Stimulated activated naive CD8-positive, alpha-beta T cell treated with anti-CD3 and anti-CD28 coated beads, Interleukin-15, Interleukin-2, amounts not matched to agents 100 ng/mL and 50 ng/mL, for 24 hours (primary cell): ENCODE measurements around the gene CALHM4.
A peak's percentile ranks its signal among the peaks of the same experiment; 100 is the strongest.
"Not testable (repeated sequence)": the region's sequence is repeated elsewhere in the genome, so short reads cannot be mapped to it uniquely, and the experiment has no call there.

Source experiments
- H3K27ac Mint-ChIP-seq: one replicate; pipeline ENCODE4 v1.8.0; 2021; ENCODE audit warnings: mild to moderate bottlenecking, mixed read lengths
- H3K27me3 Mint-ChIP-seq: one replicate; pipeline ENCODE4 v1.8.0; 2021; ENCODE audit warnings: mixed read lengths
- H3K36me3 Mint-ChIP-seq: one replicate; pipeline ENCODE4 v1.8.0; 2021; ENCODE audit warnings: low read depth, mixed read lengths
- H3K4me1 Mint-ChIP-seq: one replicate; pipeline ENCODE4 v1.8.0; 2021; ENCODE audit warnings: low read depth, mixed read lengths
- H3K4me3 Mint-ChIP-seq: one replicate; pipeline ENCODE4 v1.8.0; 2021; ENCODE audit warnings: mild to moderate bottlenecking, mixed read lengths
- H3K9me3 Mint-ChIP-seq: one replicate; pipeline ENCODE4 v1.8.0; 2021; ENCODE audit warnings: mixed read lengths

CALHM4 gene

DNA sequence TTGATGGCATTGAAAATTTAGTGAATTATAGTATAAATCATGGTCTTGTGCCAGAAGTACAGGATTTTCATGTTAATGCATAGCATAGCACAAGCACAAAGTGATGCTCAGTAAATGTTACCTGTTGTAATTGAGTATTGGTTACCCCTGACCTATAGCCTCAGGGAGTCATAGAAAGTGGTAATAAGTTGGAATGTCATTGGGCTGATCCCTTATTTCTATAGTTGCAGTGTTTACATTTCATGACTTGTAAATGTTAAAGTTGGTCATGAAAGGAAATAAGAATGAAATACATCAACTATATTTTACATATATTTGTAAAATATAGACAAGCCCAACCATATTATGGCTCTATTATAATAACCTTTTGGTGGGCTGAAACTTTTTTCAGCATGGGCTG is 24.8 kb downstream of the CALHM4 start:
- H3K27ac Mint-ChIP-seq = no peak overlapping the region
- peaks cover 39% of the 10 kb centered on the region for H3K4me1 Mint-ChIP-seq
- peaks cover 67% of the 10 kb centered on the region for H3K36me3 Mint-ChIP-seq
- no peaks in the 10 kb centered on the region for H3K9me3 Mint-ChIP-seq
- no peak overlapping the region for H3K4me3 Mint-ChIP-seq
- no peaks in the 10 kb centered on the region for H3K27me3 Mint-ChIP-seq

DNA sequence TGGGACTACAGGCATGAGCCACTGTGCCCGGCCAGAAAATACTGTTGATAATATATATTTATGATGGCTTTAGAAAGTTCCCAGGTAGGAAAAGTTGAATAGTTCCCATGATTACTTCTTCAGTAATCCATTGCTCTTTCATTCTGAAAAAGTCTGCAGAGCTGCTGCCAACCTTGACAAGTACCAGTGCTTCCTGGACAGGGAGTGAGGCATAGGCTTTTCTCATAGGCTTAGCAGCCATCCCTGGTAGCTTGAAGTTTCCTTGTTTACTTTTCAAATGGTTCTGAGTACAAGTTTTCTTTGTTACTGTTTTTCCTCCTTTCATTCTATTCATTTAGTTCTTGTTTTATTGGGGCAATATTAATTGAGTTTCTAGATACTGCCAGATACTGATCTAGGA is 25.6 kb downstream of the CALHM4 start:
- H3K36me3 Mint-ChIP-seq = peaks cover 63% of the 10 kb centered on the region

GRCh38 chr6:116580198-116580597 is 26.6 kb downstream of the CALHM4 start:
- no peak overlapping the region for H3K4me3 Mint-ChIP-seq
- H3K4me1 Mint-ChIP-seq = peaks cover 26% of the 10 kb centered on the region
- H3K27me3 Mint-ChIP-seq = no peaks in the 10 kb centered on the region
- H3K36me3 Mint-ChIP-seq = peaks cover 69% of the 10 kb centered on the region
- no peak overlapping the region for H3K27ac Mint-ChIP-seq
- no peaks in the 10 kb centered on the region for H3K9me3 Mint-ChIP-seq

More for the DNA sequence above, 25.6 kb downstream of the CALHM4 start:
- Mint-ChIP-seq H3K9me3 (no peaks in the 10 kb centered on the region), H3K4me1 (peaks cover 31% of the 10 kb centered on the region), H3K27me3 (no peaks in the 10 kb centered on the region), H3K27ac (peak overlapping the region; percentile 41), H3K4me3 (no peak overlapping the region)

DNA sequence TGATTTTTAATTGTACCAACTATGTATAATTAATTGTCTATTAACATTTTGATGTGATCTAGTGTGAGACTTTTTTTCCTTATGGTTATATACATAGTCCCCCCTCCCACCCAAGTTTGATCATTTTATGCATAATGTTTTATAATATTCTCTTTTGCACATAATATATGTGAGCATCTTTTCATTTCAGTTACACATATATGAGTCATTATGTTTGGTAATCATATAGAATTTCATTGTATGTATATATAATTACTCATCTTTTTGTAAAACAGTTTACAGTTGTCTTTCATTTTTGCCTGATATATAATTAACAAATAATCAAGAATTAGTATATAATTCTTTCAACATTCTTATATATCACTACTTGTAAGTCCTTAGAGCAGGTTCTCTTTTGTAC is 32.7 kb downstream of the CALHM4 start:
- H3K27me3 Mint-ChIP-seq = no peaks in the 10 kb centered on the region
- H3K36me3 Mint-ChIP-seq = peaks cover 77% of the 10 kb centered on the region
- H3K4me3 Mint-ChIP-seq = no peak overlapping the region
- H3K27ac Mint-ChIP-seq = no peak overlapping the region
- no peaks in the 10 kb centered on the region for H3K9me3 Mint-ChIP-seq
- H3K4me1 Mint-ChIP-seq = no peaks in the 10 kb centered on the region

- Mint-ChIP-seq H3K9me3 (no peaks in the 10 kb centered on the region), H3K4me1 (no peaks in the 10 kb centered on the region), H3K27ac (no peak overlapping the region), H3K4me3 (no peak overlapping the region), H3K27me3 (no peaks in the 10 kb centered on the region), H3K36me3 (peaks cover 78% of the 10 kb centered on the region)
Observed at GRCh38 chr6:116586738-116587137, 33.2 kb downstream of the CALHM4 start.

DNA sequence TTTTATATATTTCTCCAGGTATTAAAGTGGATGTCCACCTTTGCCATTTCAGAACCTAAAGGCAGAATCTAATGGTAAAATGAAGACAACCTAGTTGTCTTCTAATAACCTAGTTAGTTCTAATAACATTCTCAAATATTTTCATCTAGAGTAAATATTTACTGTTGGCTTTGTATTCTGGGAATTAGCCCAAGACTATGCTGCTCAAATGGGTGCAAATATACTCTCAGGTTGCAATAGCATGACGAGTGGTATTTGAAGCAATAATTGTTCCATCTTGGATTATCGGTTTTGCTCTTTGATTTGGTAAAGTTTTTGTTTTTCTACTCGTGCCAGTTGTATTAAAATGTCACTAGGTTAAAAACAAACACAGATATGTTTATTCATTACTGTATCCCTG is 41.7 kb downstream of the CALHM4 start:
- Mint-ChIP-seq H3K36me3 (peaks cover 79% of the 10 kb centered on the region), H3K4me3 (no peak overlapping the region), H3K27ac (no peak overlapping the region), H3K4me1 (no peaks in the 10 kb centered on the region), H3K27me3 (no peaks in the 10 kb centered on the region), H3K9me3 (no peaks in the 10 kb centered on the region)

DNA sequence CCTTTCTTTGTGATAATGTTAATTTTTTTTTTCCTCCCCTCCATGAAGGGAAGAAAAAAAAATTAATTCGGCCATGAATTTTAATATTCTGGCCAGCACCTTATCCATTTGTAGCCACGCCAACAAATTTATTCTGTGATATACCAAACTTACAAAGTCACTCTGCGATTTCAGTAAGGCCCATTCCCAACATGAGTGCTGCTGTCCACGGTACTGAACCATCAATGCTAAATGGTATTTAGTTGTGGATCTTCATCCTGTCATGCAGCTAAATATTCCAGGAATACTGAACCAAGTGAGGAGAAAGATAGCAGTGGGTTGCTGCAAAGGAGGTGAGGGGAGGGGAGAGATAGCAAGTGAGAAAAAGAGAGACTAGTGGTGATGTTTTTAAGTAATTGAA is 43.3 kb downstream of the CALHM4 start:
- no peak overlapping the region for H3K27ac Mint-ChIP-seq
- H3K36me3 Mint-ChIP-seq = peaks cover 80% of the 10 kb centered on the region
- H3K27me3 Mint-ChIP-seq = no peaks in the 10 kb centered on the region
- H3K9me3 Mint-ChIP-seq = no peaks in the 10 kb centered on the region
- H3K4me1 Mint-ChIP-seq = no peaks in the 10 kb centered on the region
- no peak overlapping the region for H3K4me3 Mint-ChIP-seq

DNA sequence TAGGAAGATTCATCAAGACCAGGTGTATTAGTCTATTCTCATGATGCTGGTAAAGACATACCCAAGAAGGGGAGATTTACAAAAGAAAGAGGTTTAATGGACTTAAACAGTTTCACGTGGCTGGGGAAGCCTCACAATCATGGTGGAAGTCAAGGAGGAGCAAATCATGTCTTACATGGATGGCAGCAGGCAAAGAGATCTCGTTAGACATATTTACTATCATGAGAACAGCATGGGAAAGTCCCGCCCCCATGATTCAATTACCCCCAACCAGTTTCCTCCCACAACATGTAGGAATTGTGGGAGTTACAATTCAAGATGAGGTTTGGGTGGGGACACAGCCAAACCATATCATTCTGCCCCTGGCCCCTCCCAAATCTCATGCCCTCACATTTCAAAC is 50.4 kb downstream of the CALHM4 start:
- not testable (repeated sequence) for H3K4me1 Mint-ChIP-seq, H3K4me3 Mint-ChIP-seq, H3K27ac Mint-ChIP-seq, H3K27me3 Mint-ChIP-seq
- Mint-ChIP-seq H3K9me3 (peaks cover 12% of the 10 kb centered on the region), H3K36me3 (peaks cover 59% of the 10 kb centered on the region)

- Mint-ChIP-seq H3K36me3 (peaks cover 51% of the 10 kb centered on the region), H3K9me3 (peaks cover 12% of the 10 kb centered on the region)
- not testable (repeated sequence) for H3K27ac Mint-ChIP-seq, H3K27me3 Mint-ChIP-seq, H3K4me3 Mint-ChIP-seq, H3K4me1 Mint-ChIP-seq
Observed at GRCh38 chr6:116604868-116605267, 51.3 kb downstream of the CALHM4 start.

GRCh38 chr6:116605935-116606334 is 52.4 kb downstream of the CALHM4 start:
- Mint-ChIP-seq H3K4me3 (no peak overlapping the region), H3K4me1 (no peaks in the 10 kb centered on the region), H3K27ac (no peak overlapping the region), H3K9me3 (peaks cover 12% of the 10 kb centered on the region), H3K36me3 (peaks cover 43% of the 10 kb centered on the region), H3K27me3 (peaks cover 3% of the 10 kb centered on the region)
